ENCODE measurements around the gene FEM1B.
A peak's percentile ranks its signal among the peaks of the same experiment; 100 is the strongest.
"Not testable (repeated sequence)": the region's sequence is repeated elsewhere in the genome, so short reads cannot be mapped to it uniquely, and the experiment has no call there.

FEM1B gene

GRCh38 chr15:68277603-68278344 is at the start of gene FEM1B:
Gene FEM1B, plus strand, starts transcription at chr15:68277745. Its CDS starts 673 bp downstream, at chr15:68278418.
- Mint-ChIP-seq H3K27ac (peak within 1 kb of the TSS; percentile 99 to 100), H3K4me1 (peaks cover 41% of the 10 kb centered on the region), H3K9me3 (no peaks in the 10 kb centered on the region), H3K27me3 (no peaks in the 10 kb centered on the region), H3K4me3 (peak within 1 kb of the TSS; percentile 91 to 98)
- ATAC-seq (peak; percentile 89), DNase-seq (peak; percentile 94)

GRCh38 chr15:68228143-68228970 is 49.2 kb upstream of the FEM1B start:
- ATAC-seq: no peak
- no peak for DNase-seq
- H3K27ac Mint-ChIP-seq: peak overlapping the region; percentile 91 to 96
- H3K27me3 Mint-ChIP-seq: no peaks in the 10 kb centered on the region
- H3K4me3 Mint-ChIP-seq: peak overlapping the region; percentile 80 to 89
- H3K9me3 Mint-ChIP-seq: no peaks in the 10 kb centered on the region
- peaks cover 62% of the 10 kb centered on the region for H3K4me1 Mint-ChIP-seq

DNA sequence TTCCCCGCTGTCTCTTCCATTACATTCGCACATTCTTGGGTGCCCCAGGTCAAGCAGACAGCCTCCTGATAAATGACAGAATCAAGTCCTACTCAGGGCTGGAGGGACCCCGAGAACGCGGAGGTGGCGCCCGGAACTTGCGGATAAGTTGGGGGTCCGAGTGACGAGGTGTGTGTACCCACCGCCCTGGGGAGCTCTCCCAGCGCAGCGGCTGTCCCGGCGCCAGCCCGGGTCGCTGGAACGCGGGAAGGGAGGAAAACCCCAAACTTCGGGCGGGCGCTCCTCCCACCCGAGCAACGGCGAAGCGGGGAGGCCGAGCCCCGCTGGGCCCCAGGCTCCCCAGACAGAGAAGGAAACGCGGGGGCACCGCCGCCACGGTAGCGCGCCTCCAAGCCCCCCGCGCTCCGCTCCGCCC is 48.6 kb upstream of the FEM1B start:
- H3K9me3 Mint-ChIP-seq: no peaks in the 10 kb centered on the region
- peak overlapping the region; percentile 80 to 89 for H3K4me3 Mint-ChIP-seq
- ATAC-seq (peak; percentile 6), DNase-seq (no peak)
- peaks cover 62% of the 10 kb centered on the region for H3K4me1 Mint-ChIP-seq
- H3K27me3 Mint-ChIP-seq: no peaks in the 10 kb centered on the region
- H3K27ac Mint-ChIP-seq: peak overlapping the region; percentile 91 to 96

DNA sequence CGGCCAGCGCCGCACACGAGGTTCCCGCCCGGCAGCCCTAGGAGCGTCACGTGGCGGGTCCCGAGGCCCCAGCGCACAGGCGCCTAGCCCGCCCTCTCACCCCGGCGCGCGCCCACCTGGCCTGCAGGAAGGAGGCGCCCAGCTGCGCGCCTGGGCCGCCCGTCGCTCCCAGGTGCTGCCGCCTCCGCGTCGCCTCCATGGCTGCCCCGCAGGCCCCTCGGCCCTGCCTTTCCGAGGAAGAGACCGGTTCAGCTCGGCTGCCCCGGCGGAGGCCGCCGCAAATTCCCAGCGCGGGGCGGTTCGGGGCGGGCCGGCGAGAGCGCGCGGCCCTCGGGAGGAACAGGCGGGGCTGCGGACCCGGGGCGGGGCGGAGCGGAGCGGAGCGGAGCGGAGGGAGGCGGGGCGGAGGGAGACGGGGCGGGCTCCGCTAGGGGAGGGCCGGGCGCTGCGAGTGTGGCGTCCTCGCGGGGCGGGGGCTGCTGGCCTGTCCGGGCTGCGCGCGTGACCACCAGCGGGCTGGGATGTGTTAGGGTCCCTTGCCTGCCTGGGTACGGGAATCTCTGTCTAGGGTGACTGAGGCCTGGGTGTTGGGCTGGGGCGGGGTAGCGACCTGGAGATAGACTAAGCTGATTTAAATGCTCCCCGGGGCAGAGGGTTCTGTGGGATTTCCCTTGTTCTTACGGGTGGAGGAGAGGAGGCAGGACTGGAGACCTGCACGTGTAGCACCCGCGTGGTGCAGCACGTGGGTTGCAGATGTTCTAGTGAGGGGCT is 48.0 kb upstream of the FEM1B start, which contains the start of gene CLN6:
TSS of gene CLN6 (minus strand) at position 343 of the 771 bp plus-strand sequence. CDS start at position 199, 144 bp downstream.
- Mint-ChIP-seq H3K9me3 (no peaks in the 10 kb centered on the region), H3K27me3 (no peaks in the 10 kb centered on the region), H3K27ac (peak within 1 kb of the TSS; percentile 91 to 96), H3K4me1 (peaks cover 59% of the 10 kb centered on the region), H3K4me3 (peak within 1 kb of the TSS; percentile 80 to 89)
- DNase-seq: peak; percentile 84 to 87
- peak; percentile 92 for ATAC-seq

DNA sequence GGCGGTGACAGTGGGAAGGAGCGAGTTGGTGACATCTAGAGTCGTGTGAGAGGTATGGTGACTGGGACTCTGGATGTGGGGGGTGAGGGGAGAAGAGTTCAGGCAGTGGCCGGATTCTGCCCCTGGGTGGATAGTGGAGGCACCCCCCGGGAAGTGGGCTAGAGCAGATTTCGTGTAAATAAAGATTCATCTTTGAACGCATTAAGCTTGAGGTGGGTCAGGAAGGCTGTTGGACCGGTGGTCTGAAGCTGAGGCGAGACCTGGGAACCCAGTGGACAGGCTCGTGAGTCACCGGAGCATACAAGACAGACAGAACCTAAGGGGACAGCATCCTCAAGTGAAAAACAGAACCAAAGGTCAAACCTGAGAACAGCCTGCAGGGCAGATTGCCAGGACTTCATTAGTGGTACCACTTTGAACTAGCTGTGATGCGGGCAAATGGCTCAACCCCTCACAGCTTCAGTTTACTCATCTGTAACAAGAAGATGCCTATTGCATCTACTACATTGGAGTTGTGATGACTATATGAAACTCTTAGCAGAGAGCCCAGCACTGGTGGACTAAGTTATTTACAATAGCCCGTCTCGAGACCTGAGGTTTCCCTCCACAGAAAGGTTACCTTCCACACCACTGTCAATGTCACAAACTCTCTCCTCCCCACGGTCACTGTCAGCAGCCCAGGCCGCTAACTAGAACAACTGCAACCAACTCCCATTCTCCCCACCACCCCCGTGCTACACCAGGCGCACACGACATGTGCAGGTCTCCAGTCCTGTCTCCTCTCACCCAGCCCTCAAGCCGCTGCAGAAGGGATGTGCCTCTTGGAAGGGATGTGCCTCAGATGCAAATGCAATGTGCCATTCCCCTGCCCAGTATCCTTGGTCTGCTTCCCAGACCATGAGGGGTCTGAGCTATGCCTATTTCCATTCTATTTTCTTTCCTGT is 47.1 kb upstream of the FEM1B start:
- H3K27ac Mint-ChIP-seq: peak overlapping the region; percentile 43 to 90
- no peak for ATAC-seq
- DNase-seq: no peak
- peak overlapping the region; percentile 80 to 89 for H3K4me3 Mint-ChIP-seq
- H3K4me1 Mint-ChIP-seq: peaks cover 51% of the 10 kb centered on the region
- no peaks in the 10 kb centered on the region for H3K9me3 Mint-ChIP-seq
- H3K27me3 Mint-ChIP-seq: no peaks in the 10 kb centered on the region

DNA sequence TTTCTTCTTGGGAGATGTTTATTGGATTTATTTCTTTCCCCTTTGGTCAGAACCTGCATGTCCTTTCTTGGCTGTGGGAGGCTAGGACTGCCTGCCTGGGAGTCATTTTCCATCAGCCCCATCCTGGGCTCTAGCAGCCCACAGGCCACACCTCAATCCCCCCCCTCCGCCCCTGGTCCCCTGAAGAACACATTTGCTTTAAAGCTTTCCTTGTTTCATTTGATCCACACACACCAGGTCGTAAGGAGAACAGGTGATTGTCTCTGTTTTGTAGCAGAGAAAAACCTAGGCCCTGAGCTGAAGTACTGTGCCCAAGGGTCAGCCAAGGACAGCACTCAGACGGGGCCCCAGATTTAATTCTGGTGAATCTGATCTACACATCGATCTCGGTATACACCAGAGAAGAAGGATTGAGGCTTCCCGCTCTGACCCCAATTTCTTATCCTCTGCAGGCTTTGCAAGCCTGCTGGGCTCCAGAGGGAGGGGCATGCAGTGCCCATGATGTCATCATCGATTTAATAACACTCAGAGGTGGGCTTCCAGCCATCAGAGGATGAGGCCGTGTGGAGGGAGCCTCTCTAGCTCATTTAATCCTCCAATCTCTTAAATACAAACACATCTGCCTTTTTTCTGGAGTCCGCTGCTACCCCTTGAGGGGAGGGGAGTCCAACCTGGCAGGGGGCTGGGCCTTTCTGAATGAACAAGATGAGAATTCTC is 46.3 kb upstream of the FEM1B start:
- H3K27me3 Mint-ChIP-seq: no peaks in the 10 kb centered on the region
- H3K9me3 Mint-ChIP-seq: no peaks in the 10 kb centered on the region
- peak overlapping the region in 1 of 2 donors; percentile 67 for H3K27ac Mint-ChIP-seq

GRCh38 chr15:68232449-68232848 is 45.1 kb upstream of the FEM1B start:
- Mint-ChIP-seq H3K27ac (no peak overlapping the region), H3K9me3 (no peaks in the 10 kb centered on the region), H3K4me3 (no peak overlapping the region), H3K4me1 (peaks cover 37% of the 10 kb centered on the region), H3K27me3 (no peaks in the 10 kb centered on the region)
- DNase-seq (no peak), ATAC-seq (no peak)

More for the DNA sequence above, 46.3 kb upstream of the FEM1B start:
- Mint-ChIP-seq H3K4me3 (peak overlapping the region; percentile 9 to 47), H3K4me1 (peaks cover 43% of the 10 kb centered on the region)
- DNase-seq (no peak), ATAC-seq (no peak)

DNA sequence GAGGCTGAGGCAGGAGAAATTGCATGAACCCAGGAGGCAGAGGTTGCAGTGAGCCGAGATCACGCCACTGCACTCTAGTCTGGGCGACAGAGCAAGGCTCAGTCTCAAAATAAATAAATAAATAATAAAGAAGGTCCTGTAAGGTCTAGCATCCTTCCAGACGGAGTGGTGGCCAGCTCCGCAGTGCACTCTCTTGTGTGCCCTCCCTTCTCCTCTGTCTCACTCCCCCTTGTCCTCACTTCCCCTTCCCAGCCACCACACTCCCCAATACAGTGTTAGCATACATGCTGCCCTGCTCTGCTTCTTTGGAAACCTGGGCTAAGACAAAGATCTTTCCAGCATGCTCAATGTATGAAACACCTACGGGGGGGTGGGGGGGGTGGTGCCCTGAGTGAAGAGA is 44.6 kb upstream of the FEM1B start:
- ATAC-seq: no peak
- H3K4me1 Mint-ChIP-seq: peaks cover 32% of the 10 kb centered on the region
- no peak for DNase-seq
- no peak overlapping the region for H3K4me3 Mint-ChIP-seq
- H3K9me3 Mint-ChIP-seq: no peaks in the 10 kb centered on the region
- H3K27ac Mint-ChIP-seq: no peak overlapping the region
- H3K27me3 Mint-ChIP-seq: no peaks in the 10 kb centered on the region

DNA sequence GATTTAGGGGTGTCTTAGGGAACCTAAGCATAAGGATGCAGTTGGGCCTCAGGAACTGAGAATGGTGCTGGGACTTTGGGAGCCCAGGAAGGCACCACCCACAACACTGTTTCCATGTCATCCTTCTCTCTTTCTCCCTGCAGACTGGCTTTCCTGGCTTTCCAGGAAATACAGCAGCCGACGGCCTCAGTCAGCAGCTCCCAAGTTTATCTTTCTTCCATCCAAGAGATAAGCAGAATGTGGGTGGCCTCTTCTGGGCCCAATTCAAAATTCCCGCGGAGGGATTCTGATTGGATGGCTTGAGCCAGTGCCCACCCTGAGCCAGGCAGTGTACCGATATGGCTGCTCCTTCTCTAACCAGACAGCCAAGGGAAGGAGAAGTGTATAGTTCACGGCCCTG is 43.5 kb upstream of the FEM1B start:
- ATAC-seq (no peak), DNase-seq (no peak)
- no peaks in the 10 kb centered on the region for H3K9me3 Mint-ChIP-seq
- peaks cover 23% of the 10 kb centered on the region for H3K4me1 Mint-ChIP-seq
- H3K4me3 Mint-ChIP-seq: no peak overlapping the region
- H3K27ac Mint-ChIP-seq: no peak overlapping the region
- no peaks in the 10 kb centered on the region for H3K27me3 Mint-ChIP-seq

GRCh38 chr15:68234520-68234919 is 43.0 kb upstream of the FEM1B start:
- H3K4me1 Mint-ChIP-seq: peaks cover 23% of the 10 kb centered on the region
- H3K4me3 Mint-ChIP-seq, H3K27me3 Mint-ChIP-seq, ATAC-seq, H3K27ac Mint-ChIP-seq, DNase-seq, H3K9me3 Mint-ChIP-seq: not testable (repeated sequence)

- ATAC-seq (no peak), DNase-seq (no peak)
- Mint-ChIP-seq H3K4me1 (peaks cover 18% of the 10 kb centered on the region), H3K27ac (no peak overlapping the region), H3K27me3 (no peaks in the 10 kb centered on the region), H3K4me3 (no peak overlapping the region), H3K9me3 (no peaks in the 10 kb centered on the region)
Observed at GRCh38 chr15:68235022-68235421, 42.5 kb upstream of the FEM1B start.

DNA sequence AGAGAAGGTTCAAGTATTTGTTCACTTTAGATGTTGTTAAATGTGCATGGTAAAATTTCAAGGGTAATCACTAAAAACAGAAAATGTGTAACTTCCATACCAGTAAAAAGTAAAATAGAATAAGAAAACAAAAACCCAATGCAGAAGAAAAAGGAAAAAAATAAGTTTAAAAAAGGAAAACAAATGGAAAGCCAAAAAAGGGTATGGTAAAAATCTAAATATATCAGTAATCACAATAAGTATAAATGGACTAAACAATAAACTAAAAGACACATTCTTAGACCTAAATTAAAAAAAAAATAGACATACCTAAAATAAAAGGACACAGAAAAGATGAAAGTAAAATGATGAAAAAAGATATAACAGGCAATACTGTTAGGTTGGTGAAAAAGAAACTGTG is 38.5 kb upstream of the FEM1B start:
- H3K27ac Mint-ChIP-seq: no peak overlapping the region
- no peak overlapping the region for H3K4me3 Mint-ChIP-seq
- no peaks in the 10 kb centered on the region for H3K27me3 Mint-ChIP-seq
- DNase-seq (no peak), ATAC-seq (no peak)
- peaks cover 0 to 12% of the 10 kb centered on the region in 2 donors for H3K9me3 Mint-ChIP-seq
- no peaks in the 10 kb centered on the region for H3K4me1 Mint-ChIP-seq

GRCh38 chr15:68241088-68241935 is 36.2 kb upstream of the FEM1B start:
- no peak for DNase-seq
- Mint-ChIP-seq H3K4me1 (no peaks in the 10 kb centered on the region), H3K9me3 (peaks cover 7 to 20% of the 10 kb centered on the region in 2 donors), H3K4me3 (no peak overlapping the region), H3K27ac (no peak overlapping the region), H3K27me3 (no peaks in the 10 kb centered on the region)
- no peak for ATAC-seq

Data from stimulated activated naive CD8-positive, alpha-beta T cell treated with anti-CD3 and anti-CD28 coated beads, Interleukin-15, amount 100 ng/mL, for 72 hours (primary cell).